Brain microvascular endothelial cell (primary cell): ENCODE measurements around the gene SLC26A3.

Experiments used
- DNase-seq: peaks from one replicate; pipeline ENCODE4 v3.0.0-alpha.2; 2020
- H3K27ac ChIP-seq: fragments of 250-450 bp; sonication (Bioruptor Pico); 2 replicates; pipeline ENCODE4 v1.5.1; 2020; ENCODE audit warnings: mild to moderate bottlenecking, moderate library complexity
- H3K27me3 ChIP-seq: fragments of 250-450 bp; sonication (Bioruptor Pico); replicated peaks from 2 replicates; pipeline ENCODE4 v1.5.1; 2020; ENCODE audit warnings: mild to moderate bottlenecking
- H3K36me3 ChIP-seq: fragments of 250-450 bp; sonication (Bioruptor Pico); replicated peaks from 2 replicates; pipeline ENCODE4 v1.5.1; 2020; ENCODE audit warnings: mild to moderate bottlenecking
- H3K4me3 ChIP-seq: 2 replicates; pipeline ENCODE4 v1.5.1; 2011; ENCODE audit warnings: low read depth, mild to moderate bottlenecking, control low read depth, low read length, moderate library complexity
- CTCF ChIP-seq: IDR thresholded peaks from 2 replicates; pipeline ENCODE4 v1.5.1; 2011; ENCODE audit warnings: low read depth, mild to moderate bottlenecking, moderate library complexity, low read length, control low read depth, inconsistent platforms; ENCODE audit errors: missing control alignments
- in situ Hi-C: cut with HindIII; loops from 2 replicates; pipeline ENCODE4 v1.10.0; 2017; ENCODE audit warnings: low sequenced_read_pairs, low pct_ligation_motif_present

Gene SLC26A3

GRCh38 chr7:107779647-107780099 is 23.4 kb downstream of the SLC26A3 start:
- Histone ChIP-seq H3K27ac (no peak overlapping the region), H3K4me3 (no peak overlapping the region), H3K27me3 (no peaks in the 10 kb centered on the region), H3K36me3 (no peaks in the 10 kb centered on the region)
- in situ Hi-C loops = no loop called here
- no peak for TF ChIP-seq CTCF
- DNase-seq = no peak

GRCh38 chr7:107778283-107778682 is 24.7 kb downstream of the SLC26A3 start:
- Histone ChIP-seq H3K27me3 (no peaks in the 10 kb centered on the region), H3K36me3 (no peaks in the 10 kb centered on the region), H3K27ac (no peak overlapping the region), H3K4me3 (no peak overlapping the region)
- in situ Hi-C loops = no loop called here
- DNase-seq = no peak
- no peak for TF ChIP-seq CTCF

GRCh38 chr7:107777702-107778101 is 25.3 kb downstream of the SLC26A3 start:
- in situ Hi-C loops = no loop called here
- Histone ChIP-seq H3K36me3 (no peaks in the 10 kb centered on the region), H3K27me3 (no peaks in the 10 kb centered on the region), H3K4me3 (no peak overlapping the region), H3K27ac (no peak overlapping the region)
- TF ChIP-seq CTCF = no peak
- DNase-seq = no peak

GRCh38 chr7:107773027-107773426 is 30.0 kb downstream of the SLC26A3 start:
- in situ Hi-C loops = no loop called here
- no peak for DNase-seq
- Histone ChIP-seq H3K36me3 (no peaks in the 10 kb centered on the region), H3K4me3 (no peak overlapping the region), H3K27me3 (peaks cover 2% of the 10 kb centered on the region), H3K27ac (no peak overlapping the region)
- TF ChIP-seq CTCF = no peak

- in situ Hi-C loops = no loop called here
Observed at GRCh38 chr7:107768263-107768662, 34.8 kb downstream of the SLC26A3 start.

More at GRCh38 chr7:107768263-107768662, 34.8 kb downstream of the SLC26A3 start:
- Histone ChIP-seq H3K36me3 (no peaks in the 10 kb centered on the region), H3K27me3 (peaks cover 2% of the 10 kb centered on the region), H3K4me3 (no peak overlapping the region), H3K27ac (no peak overlapping the region)
- no peak for DNase-seq
- TF ChIP-seq CTCF = no peak
